ENCODE results near the gene SCAMP1. TPM values are rescaled to one million over a fixed set of nuclear protein-coding genes. Genes with fewer than 3 reads are reported as not detected.

The SCAMP1 gene
- total RNA-seq, 1 donor from 2014 or later = 23.9 TPM

GRCh38 chr5:78527925-78528324 lies 167.5 kb downstream of the SCAMP1 start:
- no peak for DNase-seq (ENCODE audit: low read depth)
- no peak for TF ChIP-seq CTCF (conservative IDR thresholded peaks at IDR 0.05; ENCODE audit: low read depth, low read length)
- no peak overlapping the region for H3K4me3 ChIP-seq (ENCODE audit: low read depth, low read length)

Other genes starting within 250 kb of the SCAMP1 start
- gene AP3B1, start 65.9 kb upstream of the SCAMP1 start, total RNA-seq = 36.3 and 47.1 TPM in 2 replicates